RPMI7951 (cell line): ENCODE data around the gene SMG6. TPM values are rescaled to one million over a fixed set of nuclear protein-coding genes. Genes with fewer than 3 reads are reported as not detected.
"Not testable (repeated sequence)": the region's sequence is repeated elsewhere in the genome, so short reads cannot be mapped to it uniquely, and the experiment has no call there.

Experiments used
- DNase-seq: peaks from one replicate; pipeline ENCODE4 v3.0.0-alpha.2; 2012; ENCODE audit warnings: low read depth
- total RNA-seq: library from RNA; depleted of rRNA; stranded (reverse); fragments of >200 nt; shearing (Covaris generic); gene quantifications from 2 replicates; pipeline ENCODE4 v1.2.3, GENCODE V29; 2014

The SMG6 gene
- total RNA-seq, 1 experiment from 2014 or later, result 26.1 TPM

DNA sequence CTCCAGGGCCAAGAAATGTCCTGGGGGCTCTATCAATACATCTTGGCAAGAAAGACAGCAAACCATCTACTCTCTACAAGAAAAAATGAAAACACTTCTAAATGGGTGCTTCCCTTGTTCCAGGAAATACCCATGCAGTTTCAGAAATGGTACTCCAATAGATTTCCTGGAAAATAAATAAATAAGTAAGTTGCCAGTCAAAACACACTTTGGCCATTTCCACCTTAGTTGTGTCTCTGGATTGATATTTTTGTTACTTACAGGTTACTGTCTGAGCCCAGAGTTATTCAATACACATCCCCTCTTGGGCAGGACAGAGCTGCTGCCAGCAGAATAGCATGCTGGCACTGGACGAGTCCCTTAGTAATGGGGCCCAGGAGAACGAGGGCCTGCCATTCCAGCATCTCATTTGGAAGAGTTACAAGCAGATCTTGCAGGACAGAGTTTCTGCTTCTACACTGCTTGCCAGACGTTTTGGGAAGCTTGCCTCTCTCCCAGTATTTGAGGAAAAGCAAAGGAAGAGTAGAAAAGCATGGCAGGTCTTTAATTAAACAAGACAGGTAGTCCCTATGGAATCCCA lies 100.5 kb downstream of the SMG6 start:
- DNase-seq, result no peak

DNA sequence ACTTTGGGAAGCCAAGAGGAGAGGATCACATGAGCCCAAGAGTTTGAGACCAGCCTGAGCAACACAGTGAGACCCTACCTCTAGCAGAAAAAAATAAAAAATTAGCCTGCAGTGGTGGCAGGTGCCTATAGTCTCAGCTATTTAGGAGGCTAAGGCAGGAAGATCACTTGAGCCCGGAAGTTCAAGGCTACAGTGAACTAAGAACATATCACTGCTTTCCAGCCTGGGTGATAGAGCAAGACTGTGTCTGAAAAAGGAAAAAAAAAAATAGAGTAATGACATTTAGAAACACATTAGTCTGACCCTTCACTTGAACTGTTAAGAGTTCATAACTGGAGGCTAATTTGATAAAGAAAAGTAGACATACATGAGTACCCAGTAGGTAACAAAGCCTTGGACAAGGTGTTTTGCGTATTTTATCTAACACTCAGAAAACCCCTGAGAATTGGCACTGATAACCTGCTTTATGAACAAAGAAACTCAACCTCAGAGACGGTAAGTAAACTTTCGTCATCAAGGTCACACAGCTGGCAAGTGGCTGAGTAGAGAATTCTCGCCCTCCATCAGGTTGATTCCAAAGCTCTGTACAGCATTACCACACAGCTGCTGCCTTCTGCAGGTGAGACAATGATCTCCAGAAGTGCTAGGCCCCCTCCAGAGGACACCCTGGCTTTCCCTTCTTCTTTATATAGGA lies 101.1 kb downstream of the SMG6 start:
- DNase-seq, result no peak

DNA sequence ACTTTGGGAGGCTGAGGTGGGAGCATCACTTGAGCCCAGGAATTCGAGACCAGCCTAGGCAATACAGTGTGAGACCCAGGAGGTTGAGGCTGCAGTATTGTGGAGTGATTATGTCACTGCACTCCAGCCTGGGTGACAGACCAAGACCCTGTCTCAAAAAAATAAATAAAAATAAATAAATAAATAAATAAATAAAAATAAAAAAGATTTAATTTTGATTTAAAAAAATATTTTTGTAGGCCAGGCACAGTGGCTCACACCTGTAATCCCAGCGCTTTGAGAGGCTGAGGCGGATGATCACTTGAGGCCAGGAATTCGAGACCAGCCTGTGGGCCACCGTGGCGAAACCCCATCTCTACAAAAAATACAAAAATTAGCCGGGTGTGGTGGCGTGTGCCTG lies 104.2 kb downstream of the SMG6 start:
- not testable (repeated sequence) for DNase-seq

GRCh38 chr17:2198927-2199326 lies 104.7 kb downstream of the SMG6 start:
- no peak for DNase-seq

- DNase-seq, result no peak
Measured at GRCh38 chr17:2197271-2197670, 106.3 kb downstream of the SMG6 start.

GRCh38 chr17:2195729-2196128 lies 107.9 kb downstream of the SMG6 start:
- DNase-seq, result peak; percentile 62

- DNase-seq, result no peak
Measured at GRCh38 chr17:2194889-2195335, 108.7 kb downstream of the SMG6 start.

DNA sequence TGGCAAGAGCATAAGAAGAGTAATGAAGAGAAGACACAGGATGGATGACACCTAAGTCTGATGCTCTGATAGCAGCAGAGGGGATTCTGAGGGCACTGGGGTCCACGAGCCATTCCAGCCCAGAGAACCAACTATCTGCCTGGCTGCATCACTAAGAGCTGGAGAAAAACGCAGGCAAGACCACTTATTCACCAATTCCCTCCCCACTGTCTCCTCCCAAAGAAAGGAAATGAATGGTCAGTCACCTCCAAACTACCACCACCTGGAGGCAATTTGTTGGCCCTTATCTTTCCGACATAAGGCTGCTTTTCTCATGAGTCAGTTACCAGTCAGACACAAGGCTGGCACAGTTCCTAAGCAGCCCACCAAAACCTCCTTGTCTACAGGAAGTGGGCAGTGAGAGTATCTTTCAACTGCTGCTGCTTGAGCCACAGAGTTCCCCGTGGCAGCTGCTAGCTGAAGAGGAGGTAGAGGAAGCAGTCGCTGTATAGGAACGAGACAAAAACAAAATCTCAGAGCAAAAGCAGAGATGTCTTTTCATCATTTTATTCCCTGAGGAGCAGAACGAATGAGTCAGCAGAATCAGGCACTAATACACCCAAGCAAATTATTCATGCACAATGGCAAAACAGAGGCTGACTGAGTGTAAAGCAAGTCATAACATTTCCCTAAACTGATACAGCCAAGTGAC lies 111.1 kb downstream of the SMG6 start:
- peak; percentile 100 for DNase-seq

DNA sequence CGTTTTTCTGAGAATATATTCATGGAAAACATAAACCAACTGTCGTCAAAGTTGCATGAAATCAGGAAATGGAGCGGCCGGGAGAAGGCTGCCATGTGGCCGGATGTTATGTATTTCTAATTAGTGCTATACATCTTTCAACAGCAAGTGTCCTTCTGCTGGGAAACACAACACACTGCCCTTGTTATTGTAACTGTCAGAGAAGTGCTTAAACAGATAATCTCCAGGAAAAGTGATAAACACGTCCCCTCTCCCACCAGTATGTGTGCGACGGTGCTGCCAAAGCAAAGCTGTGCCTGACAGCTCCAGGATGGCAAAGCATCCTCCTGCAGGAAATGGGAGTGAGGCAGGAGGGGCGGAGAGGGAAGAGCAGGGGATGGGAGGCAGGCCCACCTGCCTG lies 111.8 kb downstream of the SMG6 start:
- no peak for DNase-seq

DNA sequence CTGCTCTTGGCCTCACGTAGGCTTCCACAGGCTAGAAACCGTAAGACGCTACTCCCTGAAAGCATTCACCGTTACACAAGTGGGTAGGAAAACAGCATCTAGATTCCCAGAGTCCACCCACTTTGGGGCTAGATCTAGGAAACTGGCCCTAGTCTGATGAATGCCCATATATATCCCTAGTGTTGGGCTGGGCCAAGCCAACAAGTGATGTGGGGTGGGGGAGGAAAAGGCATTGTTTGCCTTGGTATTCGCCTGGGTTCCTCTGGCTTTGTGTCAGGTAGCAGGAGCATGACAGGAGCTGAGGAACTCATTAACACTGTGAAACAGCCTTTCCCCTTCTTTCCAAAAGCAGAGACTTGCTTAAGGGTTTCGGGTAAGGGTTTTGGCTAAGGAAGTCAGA lies 112.4 kb downstream of the SMG6 start:
- DNase-seq, result no peak

DNA sequence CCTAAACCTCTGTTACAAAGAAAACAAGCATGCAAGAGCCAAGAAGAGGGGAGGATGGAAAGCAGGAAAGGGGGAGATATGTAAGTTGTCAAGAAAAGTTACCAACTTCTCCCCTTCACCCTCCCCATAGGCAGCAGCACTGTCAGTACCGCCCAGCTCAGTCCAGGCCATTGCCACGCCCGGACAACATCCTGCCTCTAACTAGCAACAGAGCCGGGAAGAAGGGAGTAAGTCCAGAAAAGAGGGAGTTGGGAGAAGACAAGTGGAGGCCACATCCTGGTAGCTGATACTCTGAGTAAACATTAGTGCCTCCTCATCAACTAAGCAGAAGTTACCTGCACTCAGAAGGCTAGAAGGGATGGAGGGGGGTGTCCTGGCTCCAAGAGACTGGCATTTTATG lies 113.6 kb downstream of the SMG6 start:
- DNase-seq, result peak; percentile 66

- DNase-seq, result no peak
Measured at GRCh38 chr17:2188971-2189630, 114.5 kb downstream of the SMG6 start.

GRCh38 chr17:2187758-2188157 lies 115.8 kb downstream of the SMG6 start:
- DNase-seq, result no peak

GRCh38 chr17:2186937-2187336 lies 116.6 kb downstream of the SMG6 start:
- no peak for DNase-seq

GRCh38 chr17:2184993-2185931 lies 118.3 kb downstream of the SMG6 start:
- DNase-seq, result no peak

DNA sequence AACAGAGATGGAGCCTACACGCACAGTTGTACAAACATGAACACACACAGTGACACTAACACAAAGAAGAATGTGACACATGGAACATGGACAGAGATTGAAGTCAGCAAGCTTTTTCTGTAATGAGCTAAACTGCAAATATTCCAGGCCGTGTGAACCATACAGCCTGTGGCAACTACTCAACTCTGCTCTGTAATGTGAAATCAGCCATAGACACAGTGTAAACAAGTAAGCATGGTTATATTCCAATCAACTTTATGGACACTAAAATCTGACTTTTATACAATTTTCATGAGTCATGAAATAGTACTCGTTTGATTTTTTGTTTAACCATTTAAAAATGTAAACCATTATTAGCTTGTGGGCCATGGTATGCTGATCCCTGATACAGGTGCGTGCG lies 120.2 kb downstream of the SMG6 start:
- DNase-seq, result no peak

- DNase-seq, result no peak
Measured at GRCh38 chr17:2181897-2182448, 121.6 kb downstream of the SMG6 start.

GRCh38 chr17:2181206-2181896 lies 122.2 kb downstream of the SMG6 start:
- DNase-seq, result peak; percentile 92

DNA sequence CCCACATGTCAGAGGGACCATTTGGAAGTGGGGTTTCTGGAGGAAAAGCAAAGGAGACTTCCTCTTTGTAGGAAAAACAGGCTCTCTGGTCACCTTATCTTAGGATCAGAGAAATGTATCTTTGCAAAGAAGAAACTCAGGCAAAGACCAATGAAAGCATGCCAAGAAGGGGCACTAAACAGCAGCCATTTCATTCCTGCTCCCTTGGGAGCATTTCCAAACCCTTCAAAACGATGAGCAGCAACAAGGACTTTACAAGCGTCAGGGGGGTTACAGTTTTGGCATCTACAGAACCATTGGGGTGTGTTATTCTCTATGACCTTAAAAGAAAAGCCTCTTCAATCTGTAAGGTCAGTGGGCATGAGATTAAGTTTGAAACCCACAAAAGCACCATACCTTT lies 122.8 kb downstream of the SMG6 start:
- DNase-seq, result no peak

DNA sequence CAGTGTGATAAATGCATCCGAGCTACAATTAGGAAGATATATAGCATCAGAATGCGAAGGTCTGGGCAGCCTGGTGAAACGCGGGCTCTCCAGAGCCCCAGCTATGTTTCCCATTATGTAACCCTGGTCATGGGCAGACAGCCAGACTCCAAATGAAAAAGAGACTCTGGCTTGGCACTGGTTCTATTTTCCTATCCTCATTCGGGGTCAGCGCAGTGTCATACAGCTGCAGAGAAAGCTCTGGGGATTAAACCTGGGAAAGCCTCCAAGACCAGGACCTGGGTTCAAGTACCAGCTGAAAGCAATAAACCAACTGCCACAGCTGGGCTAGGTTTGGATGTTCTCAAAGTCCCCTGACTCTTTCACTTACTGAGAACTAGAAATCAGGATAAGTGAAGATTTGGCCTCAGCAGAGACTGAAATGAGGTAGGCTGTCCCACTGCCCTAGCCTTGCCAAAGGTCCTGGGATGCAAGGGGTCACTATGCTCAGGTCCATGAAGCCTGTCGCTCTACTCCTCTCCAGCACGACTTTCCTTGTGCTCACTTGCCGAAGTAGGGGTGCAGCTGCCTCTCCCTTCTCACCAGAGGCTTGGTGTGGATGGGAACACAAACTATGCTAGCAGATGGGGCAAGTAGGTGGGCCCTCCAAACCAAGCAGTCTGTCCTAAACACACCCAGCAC lies 123.8 kb downstream of the SMG6 start:
- peak; percentile 98 for DNase-seq
